NCI-H510A treated with DMSO at 0.1 percent for 48 hours (cell line): ENCODE data around the gene SMAD3.

Source experiments
- DNase-seq: peaks from one replicate; lab custom pipeline; 2025; lab: John Stamatoyannopoulos, UW

Gene SMAD3

GRCh38 chr15:67242708-67243111, 177.3 kb downstream of the SMAD3 start:
- DNase-seq = no peak
